ENCODE data around the gene SCN4A. TPM values are rescaled to one million over a fixed set of nuclear protein-coding genes. Genes with fewer than 3 reads are reported as not detected.

The SCN4A gene
- polyA plus RNA-seq, 1 donor from 2014 or later, result not detected

GRCh38 chr17:63931981-63932561 lies 40.6 kb downstream of the SCN4A start, which contains the start of gene CD79B:
Gene CD79B (minus strand): TSS chr17:63932331. CDS start chr17:63932261, 70 bp downstream.
- Histone ChIP-seq H3K27ac (ENCODE audit: low read length) (no peak within 1 kb of the TSS), H3K36me3 (ENCODE audit: insufficient read depth, low read length) (no peaks in the 10 kb centered on the region), H3K4me2 (ENCODE audit: low read length) (no peak within 1 kb of the TSS), H3K79me2 (replicated peaks; ENCODE audit: insufficient read depth, low read length) (no peaks in the 10 kb centered on the region), H3F3A (ENCODE audit: insufficient read depth, low read length, poor library complexity, severe bottlenecking) (no peaks in the 10 kb centered on the region), H3K9me2 (ENCODE audit: insufficient read depth, low read length) (no peaks in the 10 kb centered on the region), H4K20me1 (ENCODE audit: insufficient read depth) (no peaks in the 10 kb centered on the region), H3K4me3 (ENCODE audit: low read length) (no peak within 1 kb of the TSS), H2AFZ (ENCODE audit: low read depth, low read length) (no peak within 1 kb of the TSS), H3K27me3 (ENCODE audit: insufficient read depth, low read depth, low read length) (no peaks in the 10 kb centered on the region), H3K9ac (ENCODE audit: low read length) (no peak within 1 kb of the TSS), H3K9me3 (ENCODE audit: low read length) (no peaks in the 10 kb centered on the region)
- TF ChIP-seq SMC3 (conservative IDR thresholded peaks at IDR 0.05; ENCODE audit: poor library complexity) (no peak), CTCF (IDR thresholded peaks at IDR 0.05; ENCODE audit: poor library complexity, severe bottlenecking) (no peak), TAF1 (IDR thresholded peaks at IDR 0.05; ENCODE audit: low read depth) (no peak), MXI1 (conservative IDR thresholded peaks at IDR 0.05; ENCODE audit: poor library complexity, severe bottlenecking) (no peak), REST (IDR thresholded peaks at IDR 0.05; ENCODE audit: borderline replicate concordance) (no peak), EP300 (conservative IDR thresholded peaks at IDR 0.05; ENCODE audit: poor library complexity, severe bottlenecking) (no peak), RAD21 (conservative IDR thresholded peaks at IDR 0.05) (no peak), EZH2 (IDR thresholded peaks at IDR 0.05; ENCODE audit: borderline replicate concordance, insufficient read depth, low read length, poor library complexity, severe bottlenecking) (no peak), POLR2AphosphoS5 (IDR thresholded peaks at IDR 0.05) (no peak)

DNA sequence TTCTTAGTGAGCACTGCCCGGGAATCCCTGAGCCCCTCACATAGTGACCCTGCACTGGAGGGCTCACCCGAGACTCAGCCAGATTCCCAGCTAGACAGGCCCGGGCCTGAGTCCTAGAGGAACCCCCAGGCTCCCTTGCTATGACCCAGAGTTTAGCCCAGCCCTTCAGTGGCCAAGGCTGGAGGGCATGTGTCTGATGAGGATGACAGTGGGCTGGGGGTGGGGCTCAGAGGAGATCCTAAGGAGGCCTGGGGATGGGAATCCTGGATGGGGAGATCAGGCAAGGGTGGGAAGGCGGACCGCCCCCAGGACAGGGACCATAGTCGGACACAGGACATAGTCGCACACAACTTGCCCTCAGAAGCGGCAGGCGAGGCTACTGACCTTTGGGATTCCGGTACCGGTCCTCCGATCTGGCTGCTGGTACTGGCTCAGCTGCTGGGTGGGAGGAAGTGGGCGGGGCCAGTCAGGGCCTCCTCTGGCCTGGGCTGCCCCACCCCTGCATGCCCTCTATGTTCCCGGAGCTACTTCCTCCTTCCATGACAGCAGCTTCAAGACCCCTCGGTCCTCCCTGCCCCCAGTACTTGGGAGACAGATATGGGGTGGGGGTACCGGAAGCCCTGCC lies 41.7 kb downstream of the SCN4A start:
- H3K9me2 ChIP-seq (ENCODE audit: insufficient read depth, low read length), result no peaks in the 10 kb centered on the region
- H2AFZ ChIP-seq (ENCODE audit: low read depth, low read length), result no peak overlapping the region
- TF ChIP-seq TAF1 (IDR thresholded peaks at IDR 0.05; ENCODE audit: low read depth) (no peak), EP300 (conservative IDR thresholded peaks at IDR 0.05; ENCODE audit: poor library complexity, severe bottlenecking) (no peak), SMC3 (conservative IDR thresholded peaks at IDR 0.05; ENCODE audit: poor library complexity) (no peak), MXI1 (conservative IDR thresholded peaks at IDR 0.05; ENCODE audit: poor library complexity, severe bottlenecking) (no peak), REST (IDR thresholded peaks at IDR 0.05; ENCODE audit: borderline replicate concordance) (no peak), CTCF (IDR thresholded peaks at IDR 0.05; ENCODE audit: poor library complexity, severe bottlenecking) (no peak), POLR2AphosphoS5 (IDR thresholded peaks at IDR 0.05) (no peak), EZH2 (IDR thresholded peaks at IDR 0.05; ENCODE audit: borderline replicate concordance, insufficient read depth, low read length, poor library complexity, severe bottlenecking) (no peak), RAD21 (conservative IDR thresholded peaks at IDR 0.05) (no peak)

More for the DNA sequence above, 41.7 kb downstream of the SCN4A start:
- no peaks in the 10 kb centered on the region for H3K36me3 ChIP-seq (ENCODE audit: insufficient read depth, low read length)
- H4K20me1 ChIP-seq (ENCODE audit: insufficient read depth), result no peaks in the 10 kb centered on the region
- no peaks in the 10 kb centered on the region for H3K27me3 ChIP-seq (ENCODE audit: insufficient read depth, low read depth, low read length)
- H3K9ac ChIP-seq (ENCODE audit: low read length), result no peak overlapping the region
- H3K79me2 ChIP-seq (replicated peaks; ENCODE audit: insufficient read depth, low read length), result no peaks in the 10 kb centered on the region
- H3K4me3 ChIP-seq (ENCODE audit: low read length), result no peak overlapping the region
- H3K4me2 ChIP-seq (ENCODE audit: low read length), result no peak overlapping the region
- H3K9me3 ChIP-seq (ENCODE audit: low read length), result no peaks in the 10 kb centered on the region
- no peaks in the 10 kb centered on the region for H3F3A ChIP-seq (ENCODE audit: insufficient read depth, low read length, poor library complexity, severe bottlenecking)
- no peak overlapping the region for H3K27ac ChIP-seq (ENCODE audit: low read length)

All from neural cell (in vitro differentiated cells).